ENCODE data around the gene RPP40. TPM values are rescaled to one million over a fixed set of nuclear protein-coding genes. Genes with fewer than 3 reads are reported as not detected.

The RPP40 gene
- total RNA-seq, 1 donor from 2014 or later, result 9.2 TPM

- H3K4me1 Mint-ChIP-seq (ENCODE audit: unreplicated experiment), result peaks cover 5% of the 10 kb centered on the region
- no peaks in the 10 kb centered on the region for H3K27me3 Mint-ChIP-seq
- no peak for TF ChIP-seq CTCF (conservative IDR thresholded peaks at IDR 0.05)
- H3K4me3 Mint-ChIP-seq, result peak overlapping the region; percentile 97
- H3K27ac Mint-ChIP-seq, result peak overlapping the region; percentile 91
- H3K9me3 Mint-ChIP-seq, result no peaks in the 10 kb centered on the region
- H3K36me3 Mint-ChIP-seq, result peaks cover 12% of the 10 kb centered on the region
- no peak for DNase-seq (ENCODE audit: extremely low spot score, unreplicated experiment)
Observed at GRCh38 chr6:5004373-5005037, 668 bp upstream of the RPP40 start.

- peaks cover 19% of the 10 kb centered on the region for H3K36me3 Mint-ChIP-seq
- H3K27ac Mint-ChIP-seq, result no peak overlapping the region
- peaks cover 2% of the 10 kb centered on the region for H3K4me1 Mint-ChIP-seq (ENCODE audit: unreplicated experiment)
- no peaks in the 10 kb centered on the region for H3K9me3 Mint-ChIP-seq
- no peak overlapping the region for H3K4me3 Mint-ChIP-seq
- no peaks in the 10 kb centered on the region for H3K27me3 Mint-ChIP-seq
- DNase-seq (ENCODE audit: extremely low spot score, unreplicated experiment), result no peak
- TF ChIP-seq CTCF (conservative IDR thresholded peaks at IDR 0.05), result no peak
Observed at GRCh38 chr6:4999586-4999985, 4.3 kb downstream of the RPP40 start.

- Mint-ChIP-seq H3K9me3 (no peaks in the 10 kb centered on the region), H3K27me3 (no peaks in the 10 kb centered on the region), H3K27ac (no peak overlapping the region), H3K4me1 (ENCODE audit: unreplicated experiment) (no peaks in the 10 kb centered on the region), H3K36me3 (peaks cover 19% of the 10 kb centered on the region), H3K4me3 (no peak overlapping the region)
- DNase-seq (ENCODE audit: extremely low spot score, unreplicated experiment), result no peak
- no peak for TF ChIP-seq CTCF (conservative IDR thresholded peaks at IDR 0.05)
Observed at GRCh38 chr6:4997862-4998261, 6.0 kb downstream of the RPP40 start.

DNA sequence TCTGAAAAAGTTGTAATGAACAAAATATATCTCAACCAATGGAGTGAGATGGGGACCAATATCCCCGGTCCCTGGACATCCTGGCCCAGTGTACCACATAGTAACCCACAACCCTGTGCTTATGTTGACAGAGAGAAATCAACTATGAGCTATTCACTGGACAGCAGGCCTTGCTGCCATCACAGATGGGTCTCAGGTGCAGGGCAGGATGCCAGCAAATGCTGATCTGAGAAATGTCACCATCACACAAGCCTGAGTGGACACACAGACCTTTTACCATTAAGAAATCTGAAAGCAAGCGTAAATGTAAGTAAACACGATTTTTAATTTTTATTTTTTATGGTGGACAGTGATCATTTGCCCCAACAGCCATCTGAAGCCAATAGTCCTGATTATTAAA lies 9.1 kb downstream of the RPP40 start:
- H3K27ac Mint-ChIP-seq, result no peak overlapping the region
- H3K9me3 Mint-ChIP-seq, result peaks cover 5% of the 10 kb centered on the region
- DNase-seq (ENCODE audit: extremely low spot score, unreplicated experiment), result no peak
- H3K4me1 Mint-ChIP-seq (ENCODE audit: unreplicated experiment), result no peaks in the 10 kb centered on the region
- no peak for TF ChIP-seq CTCF (conservative IDR thresholded peaks at IDR 0.05)
- H3K27me3 Mint-ChIP-seq, result no peaks in the 10 kb centered on the region
- peaks cover 22% of the 10 kb centered on the region for H3K36me3 Mint-ChIP-seq
- no peak overlapping the region for H3K4me3 Mint-ChIP-seq

GRCh38 chr6:4987432-4987831 lies 16.4 kb downstream of the RPP40 start:
- no peak for TF ChIP-seq CTCF (conservative IDR thresholded peaks at IDR 0.05)
- Mint-ChIP-seq H3K36me3 (peaks cover 6% of the 10 kb centered on the region), H3K9me3 (peaks cover 12% of the 10 kb centered on the region), H3K4me1 (ENCODE audit: unreplicated experiment) (peaks cover under 1% of the 10 kb centered on the region), H3K27me3 (no peaks in the 10 kb centered on the region), H3K4me3 (no peak overlapping the region), H3K27ac (no peak overlapping the region)
- no peak for DNase-seq (ENCODE audit: extremely low spot score, unreplicated experiment)

All from type B pancreatic cell (in vitro differentiated cells).